ENCODE data around the gene AIRE.

Gene AIRE

GRCh38 chr21:44263221-44263760 lies 22.4 kb upstream of the AIRE start:
- no peak for DNase-seq (ENCODE audit: low read depth)
- no peak overlapping the region for H3K4me3 ChIP-seq (ENCODE audit: low read length)
- no peak for TF ChIP-seq CTCF (conservative IDR thresholded peaks at IDR 0.05; ENCODE audit: low read depth, low read length)

- no peak overlapping the region for H3K4me3 ChIP-seq (ENCODE audit: low read length)
- no peak for TF ChIP-seq CTCF (conservative IDR thresholded peaks at IDR 0.05; ENCODE audit: low read depth, low read length)
- DNase-seq (ENCODE audit: low read depth): no peak
Measured at GRCh38 chr21:44263768-44264167, 21.9 kb upstream of the AIRE start.

- no peak overlapping the region for H3K4me3 ChIP-seq (ENCODE audit: low read length)
- no peak for DNase-seq (ENCODE audit: low read depth)
- TF ChIP-seq CTCF (conservative IDR thresholded peaks at IDR 0.05; ENCODE audit: low read depth, low read length): no peak
Measured at GRCh38 chr21:44265734-44266270, 19.9 kb upstream of the AIRE start.

- no peak overlapping the region for H3K4me3 ChIP-seq (ENCODE audit: low read length)
- no peak for DNase-seq (ENCODE audit: low read depth)
- TF ChIP-seq CTCF (conservative IDR thresholded peaks at IDR 0.05; ENCODE audit: low read depth, low read length): no peak
Measured at GRCh38 chr21:44267655-44268142, 18.0 kb upstream of the AIRE start.

GRCh38 chr21:44269090-44269489 lies 16.6 kb upstream of the AIRE start:
- no peak for DNase-seq (ENCODE audit: low read depth)
- TF ChIP-seq CTCF (conservative IDR thresholded peaks at IDR 0.05; ENCODE audit: low read depth, low read length): no peak
- no peak overlapping the region for H3K4me3 ChIP-seq (ENCODE audit: low read length)

- H3K4me3 ChIP-seq (ENCODE audit: low read length): no peak overlapping the region
- DNase-seq (ENCODE audit: low read depth): no peak
- TF ChIP-seq CTCF (conservative IDR thresholded peaks at IDR 0.05; ENCODE audit: low read depth, low read length): no peak
Measured at GRCh38 chr21:44271558-44272283, 14.0 kb upstream of the AIRE start.

Data from retinal pigment epithelial cell (primary cell).